Activated CD8-positive, alpha-beta T cell treated with anti-CD3 and anti-CD28 coated beads, Interleukin-2, amount 10 ng/mL, durations not matched to agents 7 days and 5 days (primary cell): ENCODE results near the gene PRKCZ. TPM values are rescaled to one million over a fixed set of nuclear protein-coding genes. Genes with fewer than 3 reads are reported as not detected.
A peak's percentile ranks its signal among the peaks of the same experiment; 100 is the strongest.

Source experiments
- ATAC-seq: fragments of 150-1000 bp; cut with Tn5 transposase; one replicate; pipeline ENCODE4 v1.10.0; 2021; ENCODE audit warnings: moderate library complexity
- CTCF ChIA-PET: fragments of 350-600 bp; sonication (Branson Sonifier 250); formaldehyde crosslinking; loops from one replicate; lab custom pipeline; 2021; ENCODE audit warnings: antibody characterized with exemption; lab: Charles Lee
- POLR2A ChIA-PET: fragments of 350-600 bp; sonication (Branson Sonifier 250); formaldehyde crosslinking; loops from one replicate; lab custom pipeline; 2021; ENCODE audit warnings: antibody characterized with exemption; lab: Charles Lee
- DNase-seq: peaks from one replicate; pipeline ENCODE4 v3.0.0-alpha.2; 2020
- H3K27ac Mint-ChIP-seq: one replicate; pipeline ENCODE4 v1.8.0; 2021; ENCODE audit warnings: mild to moderate bottlenecking, mixed read lengths
- H3K27me3 Mint-ChIP-seq: one replicate; pipeline ENCODE4 v1.8.0; 2021; ENCODE audit warnings: low read depth, mixed read lengths
- H3K36me3 Mint-ChIP-seq: one replicate; pipeline ENCODE4 v1.8.0; 2021; ENCODE audit warnings: low read depth, mixed read lengths
- H3K4me1 Mint-ChIP-seq: one replicate; pipeline ENCODE4 v1.8.0; 2021; ENCODE audit warnings: low read depth, mixed read lengths
- H3K4me3 Mint-ChIP-seq: one replicate; pipeline ENCODE4 v1.8.0; 2021; ENCODE audit warnings: mild to moderate bottlenecking, mixed read lengths
- H3K9me3 Mint-ChIP-seq: one replicate; pipeline ENCODE4 v1.8.0; 2022; ENCODE audit warnings: mixed read lengths; ENCODE audit not compliant: insufficient read depth
- total RNA-seq, 2 experiments: library from RNA; stranded (reverse); gene quantifications; one replicate each; pipeline ENCODE4 v1.2.3, GENCODE V29; 2021

PRKCZ gene
- total RNA-seq, 2 experiments from 2014 or later: 11.4 to 12.9 TPM

DNA sequence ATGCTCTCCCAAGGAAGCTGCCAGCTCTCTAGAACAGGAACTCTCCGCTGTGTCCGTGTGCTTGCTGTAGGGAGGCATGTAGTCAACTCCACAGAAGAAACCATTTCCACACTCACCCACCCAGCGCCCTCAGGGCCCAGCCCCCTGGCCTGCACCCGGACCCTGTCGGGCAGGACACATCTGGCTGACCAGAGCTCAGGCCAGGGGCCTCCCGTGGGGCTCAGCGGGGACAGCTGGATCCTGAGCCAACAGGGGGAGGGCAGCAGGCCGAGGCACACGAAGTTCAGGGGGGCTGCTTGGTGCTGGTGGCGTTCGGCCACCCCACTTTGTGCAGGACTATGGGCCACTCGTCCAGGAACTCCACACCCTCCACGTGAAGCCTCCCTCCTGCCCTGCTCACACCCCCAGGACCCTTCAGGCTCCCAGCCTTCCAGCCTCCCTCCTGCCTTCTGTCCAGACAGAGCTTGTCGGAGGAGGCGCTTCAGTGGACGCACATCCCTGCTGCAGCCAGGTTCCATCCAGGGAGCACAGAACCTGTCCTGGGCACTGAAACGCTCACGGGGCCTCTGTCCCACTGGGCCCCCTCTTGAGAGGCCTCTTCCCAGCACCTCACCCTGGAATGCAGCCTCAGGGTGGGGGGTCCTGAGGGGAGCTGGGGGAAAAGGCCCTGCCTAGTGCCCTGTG is 159.3 kb downstream of the PRKCZ start:
- DNase-seq (peak; percentile 19), ATAC-seq (no peak)
- H3K4me1 Mint-ChIP-seq: peaks cover 21% of the 10 kb centered on the region
- no peaks in the 10 kb centered on the region for H3K36me3 Mint-ChIP-seq
- H3K4me3 Mint-ChIP-seq: no peak overlapping the region
- ChIA-PET CTCF (interaction anchor here (1.1 kb wide), 1 partner anchor 14 kb away, joined by 4 read pairs; the partner anchor contains the start of gene FAAP20), POLR2A (interaction anchor here (0.8 to 1.3 kb wide), 2 partner anchors 15 to 338 kb away, joined by 3 read pairs; no protein-coding TSS in a partner anchor)
- H3K27me3 Mint-ChIP-seq: no peaks in the 10 kb centered on the region
- no peak overlapping the region for H3K27ac Mint-ChIP-seq
- no peaks in the 10 kb centered on the region for H3K9me3 Mint-ChIP-seq

DNA sequence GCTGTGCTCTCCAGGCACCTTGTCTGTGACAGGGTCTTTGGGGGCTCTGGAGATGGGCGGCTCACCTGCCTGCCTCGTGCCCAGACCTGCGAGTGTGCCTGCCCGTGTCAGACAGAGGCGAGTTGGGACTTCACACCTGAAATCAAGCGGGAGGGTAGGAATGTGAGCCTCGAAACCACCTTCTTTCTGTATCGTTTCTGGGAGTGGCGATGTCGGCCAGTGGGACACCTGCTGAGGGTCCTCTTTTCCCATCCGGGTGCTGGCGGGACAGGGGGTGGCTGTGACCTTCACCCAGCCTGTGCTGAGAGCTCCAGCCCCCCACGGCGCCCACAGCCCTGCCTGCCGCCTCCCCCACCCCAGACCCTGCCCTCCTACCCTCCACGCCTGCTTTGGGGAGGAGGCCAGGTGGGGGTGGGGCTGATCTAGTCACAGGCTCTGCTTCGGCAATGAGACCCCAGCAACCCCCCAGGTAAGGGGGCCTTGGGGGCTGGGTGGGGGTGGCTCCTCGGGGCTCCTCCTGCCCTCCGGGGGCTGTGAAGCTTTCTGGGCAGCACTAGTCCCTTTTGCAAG is 160.0 kb downstream of the PRKCZ start:
- Mint-ChIP-seq H3K27ac (no peak overlapping the region), H3K4me1 (peaks cover 20% of the 10 kb centered on the region), H3K36me3 (no peaks in the 10 kb centered on the region), H3K4me3 (no peak overlapping the region), H3K27me3 (no peaks in the 10 kb centered on the region), H3K9me3 (no peaks in the 10 kb centered on the region)
- ChIA-PET POLR2A (interaction anchor here (0.8 to 1.3 kb wide), 2 partner anchors 15 to 337 kb away, joined by 3 read pairs; no protein-coding TSS in a partner anchor), CTCF (no interaction called here)
- ATAC-seq (no peak), DNase-seq (peak; percentile 19)

DNA sequence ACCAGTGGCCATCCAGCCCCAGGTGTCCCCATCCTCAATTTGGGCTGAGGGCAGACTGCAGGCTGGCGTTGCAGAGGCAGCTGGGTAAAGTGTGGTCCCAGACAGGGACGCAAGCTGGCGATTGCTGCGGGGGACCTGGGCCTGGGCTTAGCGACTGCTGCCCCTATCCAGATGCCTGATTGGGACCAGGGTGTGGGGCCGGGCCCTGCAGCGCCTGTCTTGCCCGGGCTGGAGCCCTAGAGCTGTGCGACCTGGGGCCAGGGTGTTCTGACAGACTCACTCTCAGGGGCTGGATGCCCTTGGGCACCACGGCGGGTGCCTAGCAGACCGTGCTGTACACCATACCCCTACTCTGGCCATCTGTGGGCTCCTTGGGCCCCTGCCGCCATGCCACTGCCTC is 160.6 kb downstream of the PRKCZ start:
- no peak overlapping the region for H3K4me3 Mint-ChIP-seq
- ChIA-PET CTCF (no interaction called here), POLR2A (interaction anchor here (1.3 kb wide), 1 partner anchor 16 kb away, joined by 3 read pairs; no protein-coding TSS in a partner anchor)
- H3K9me3 Mint-ChIP-seq: no peaks in the 10 kb centered on the region
- H3K27ac Mint-ChIP-seq: no peak overlapping the region
- H3K4me1 Mint-ChIP-seq: peaks cover 19% of the 10 kb centered on the region
- no peak for ATAC-seq
- H3K36me3 Mint-ChIP-seq: no peaks in the 10 kb centered on the region
- peak; percentile 23 for DNase-seq
- no peaks in the 10 kb centered on the region for H3K27me3 Mint-ChIP-seq

DNA sequence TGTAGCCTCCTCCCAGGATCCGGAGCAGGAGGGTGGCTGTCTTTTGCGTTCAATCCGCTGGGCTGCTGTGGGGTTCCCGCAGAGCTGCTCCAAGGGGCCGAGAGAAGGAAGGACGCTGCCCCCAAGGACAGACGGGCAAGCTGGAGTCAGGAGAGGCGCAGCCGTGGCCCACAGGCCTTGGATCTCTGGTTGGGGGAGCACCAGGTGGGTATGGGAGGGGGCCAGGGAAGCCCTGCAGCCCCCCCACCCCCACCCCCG is 162.0 kb downstream of the PRKCZ start:
- DNase-seq (no peak), ATAC-seq (no peak)
- Mint-ChIP-seq H3K36me3 (no peaks in the 10 kb centered on the region), H3K27me3 (no peaks in the 10 kb centered on the region), H3K4me3 (no peak overlapping the region), H3K4me1 (peaks cover 17% of the 10 kb centered on the region), H3K9me3 (no peaks in the 10 kb centered on the region), H3K27ac (no peak overlapping the region)
- ChIA-PET POLR2A (interaction anchor here (0.6 to 1.0 kb wide), 3 partner anchors 16 to 335 kb away, joined by 3 to 5 read pairs (median 3); no protein-coding TSS in a partner anchor), CTCF (interaction anchor here (0.6 to 1.2 kb wide), 3 partner anchors 17 to 170 kb away, joined by 3 to 5 read pairs (median 3); partner anchors contain the start of gene FAAP20)

DNA sequence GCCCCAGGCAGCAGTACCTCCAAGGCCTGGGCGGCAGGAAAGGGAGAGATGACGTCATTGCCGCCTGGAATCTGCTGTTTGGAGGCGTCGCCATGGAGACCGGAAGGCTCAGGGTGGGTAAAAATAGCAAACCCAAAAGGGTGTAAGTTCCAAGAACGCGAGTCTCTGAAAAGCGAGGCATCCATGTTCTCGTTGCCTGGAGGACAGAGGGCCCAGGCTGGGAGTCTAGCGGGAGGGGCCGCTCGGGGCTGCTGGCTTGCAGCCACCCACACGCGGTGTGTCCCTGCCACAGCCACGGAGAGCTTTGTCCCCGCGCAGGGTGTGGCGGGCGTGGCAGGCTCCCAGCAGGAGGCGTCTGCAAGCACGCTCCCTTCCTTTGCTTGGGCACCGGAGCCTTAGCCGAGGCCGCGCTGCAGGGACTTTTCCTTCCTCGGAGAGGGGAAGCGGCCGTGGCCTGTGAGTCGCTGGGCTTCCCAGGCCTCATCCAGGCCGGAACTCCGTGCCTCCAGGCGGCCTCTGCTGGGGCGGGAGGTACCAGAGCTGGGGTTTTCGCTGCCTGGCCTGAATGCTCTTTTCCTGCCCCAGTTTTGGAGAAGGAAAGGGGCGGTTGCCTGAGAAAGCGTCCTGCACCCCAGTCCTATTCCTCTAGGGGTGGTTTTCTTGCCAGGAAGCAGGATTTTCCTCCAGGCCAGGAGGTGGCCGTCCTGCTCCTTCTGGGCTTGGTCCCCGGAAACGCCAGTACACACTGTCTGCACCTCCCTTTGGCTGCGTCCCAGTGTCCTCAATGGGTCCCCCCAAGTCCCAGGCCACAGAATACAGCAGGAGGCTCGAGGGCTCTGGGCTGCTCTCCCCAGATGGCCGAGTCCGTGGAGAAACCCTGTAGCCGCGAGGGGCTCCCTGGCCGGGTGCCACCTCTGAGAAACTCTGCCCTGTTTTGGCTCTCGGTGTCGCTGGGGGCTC is 162.6 kb downstream of the PRKCZ start:
- H3K4me3 Mint-ChIP-seq: peak overlapping the region; percentile 25
- ATAC-seq: peak; percentile 84
- CTCF ChIA-PET: interaction anchor here (0.6 to 1.2 kb wide), 3 partner anchors 18 to 169 kb away, joined by 3 to 5 read pairs (median 3); partner anchors contain the start of gene FAAP20

DNA sequence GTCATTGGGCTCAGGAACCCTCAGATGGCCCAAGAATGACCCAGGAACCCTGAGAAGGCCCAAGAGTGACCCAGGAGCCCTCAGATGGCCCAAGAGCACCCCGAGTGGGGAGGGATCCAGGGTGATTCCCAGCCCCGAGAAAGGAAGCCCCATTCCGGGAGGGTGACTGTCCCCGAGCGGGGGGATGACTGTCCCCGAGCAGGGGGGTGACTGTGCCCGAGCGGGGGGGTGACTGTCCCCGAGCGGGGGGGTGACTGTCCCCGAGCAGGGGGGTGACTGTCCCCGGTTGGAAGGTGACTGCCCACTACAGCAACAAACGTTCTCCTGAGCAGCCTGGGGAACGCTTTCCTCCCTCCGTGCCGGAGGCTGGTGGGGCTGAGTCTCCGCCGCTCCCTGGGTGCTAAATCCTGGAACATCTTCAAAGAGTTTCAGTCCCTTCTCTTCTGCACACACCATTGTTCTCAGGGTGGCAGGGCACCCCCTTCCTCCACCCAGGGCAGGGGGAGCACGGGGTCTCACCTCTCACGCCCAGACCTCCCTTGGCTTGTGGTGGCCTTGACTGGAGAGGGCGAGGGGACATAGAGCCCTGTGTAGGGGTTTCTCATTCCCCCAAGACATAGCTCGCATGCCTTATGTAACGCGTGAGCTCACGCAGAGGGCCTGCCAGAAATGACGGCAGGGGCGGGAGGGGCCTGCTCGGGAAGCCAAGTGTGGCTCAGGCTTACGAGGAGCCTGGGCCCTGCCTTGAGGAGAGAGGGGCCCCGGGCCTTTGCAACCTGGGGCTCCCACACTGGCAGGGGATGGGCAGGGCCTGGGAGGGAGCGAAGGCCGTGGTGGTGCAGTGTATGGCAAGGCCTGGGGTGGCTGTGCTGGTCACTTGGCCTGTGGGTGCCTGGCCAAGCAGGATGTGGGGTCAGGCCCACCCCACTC is 163.6 kb downstream of the PRKCZ start:
- H3K4me1 Mint-ChIP-seq: peaks cover 17% of the 10 kb centered on the region
- H3K27ac Mint-ChIP-seq: no peak overlapping the region
- POLR2A ChIA-PET: no interaction called here
- no peaks in the 10 kb centered on the region for H3K9me3 Mint-ChIP-seq
- DNase-seq (no peak), ATAC-seq (no peak)
- peaks cover 4% of the 10 kb centered on the region for H3K27me3 Mint-ChIP-seq
- H3K4me3 Mint-ChIP-seq: no peak overlapping the region
- CTCF ChIA-PET: no interaction called here
- no peaks in the 10 kb centered on the region for H3K36me3 Mint-ChIP-seq

More for the DNA sequence above, 162.6 kb downstream of the PRKCZ start:
- DNase-seq: peak; percentile 79
- H3K27ac Mint-ChIP-seq: peak overlapping the region; percentile 25
- POLR2A ChIA-PET: interaction anchor here (0.6 to 1.0 kb wide), 3 partner anchors 16 to 335 kb away, joined by 3 to 5 read pairs (median 3); no protein-coding TSS in a partner anchor
- H3K36me3 Mint-ChIP-seq: no peaks in the 10 kb centered on the region
- H3K9me3 Mint-ChIP-seq: no peaks in the 10 kb centered on the region
- peaks cover 17% of the 10 kb centered on the region for H3K4me1 Mint-ChIP-seq
- no peaks in the 10 kb centered on the region for H3K27me3 Mint-ChIP-seq

DNA sequence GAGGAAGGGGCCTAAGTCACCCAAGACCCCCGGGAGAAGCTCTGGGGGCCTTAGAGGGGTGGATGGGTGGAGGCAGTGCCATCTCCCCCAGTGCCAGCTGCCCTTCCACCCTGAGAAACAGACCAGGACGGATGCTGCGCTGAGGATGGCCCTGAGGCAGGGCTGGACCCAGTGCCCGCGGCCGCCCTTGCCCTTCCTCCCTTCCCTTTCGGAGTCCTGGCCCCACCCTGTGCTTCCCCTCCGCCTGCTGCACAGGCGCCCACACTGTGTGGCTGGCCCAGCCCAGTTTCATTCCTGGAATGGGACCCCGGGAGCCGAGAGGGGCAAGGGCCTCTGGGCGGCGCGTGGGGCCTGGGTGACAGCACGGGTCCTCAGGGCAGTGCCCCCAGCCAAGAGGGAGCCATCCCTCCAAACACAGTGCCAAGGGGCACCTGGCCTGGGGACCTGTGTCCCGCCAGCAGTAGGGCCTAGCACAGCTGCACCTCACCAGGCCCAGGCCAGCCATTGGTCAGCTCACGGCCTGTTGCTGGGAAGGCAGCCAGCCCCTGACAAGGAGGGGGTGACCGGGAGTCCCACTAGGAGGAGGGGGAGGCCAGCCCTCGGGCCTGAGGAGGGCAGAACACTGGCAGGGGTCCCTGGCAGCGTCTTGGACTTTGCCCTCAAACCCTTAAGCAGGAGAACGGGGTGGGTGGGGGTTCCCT is 164.5 kb downstream of the PRKCZ start:
- peaks cover 8% of the 10 kb centered on the region for H3K27me3 Mint-ChIP-seq
- ATAC-seq (no peak), DNase-seq (no peak)
- no peak overlapping the region for H3K27ac Mint-ChIP-seq
- H3K4me1 Mint-ChIP-seq: peaks cover 17% of the 10 kb centered on the region
- ChIA-PET POLR2A (no interaction called here), CTCF (no interaction called here)
- no peaks in the 10 kb centered on the region for H3K36me3 Mint-ChIP-seq
- no peak overlapping the region for H3K4me3 Mint-ChIP-seq
- no peaks in the 10 kb centered on the region for H3K9me3 Mint-ChIP-seq

DNA sequence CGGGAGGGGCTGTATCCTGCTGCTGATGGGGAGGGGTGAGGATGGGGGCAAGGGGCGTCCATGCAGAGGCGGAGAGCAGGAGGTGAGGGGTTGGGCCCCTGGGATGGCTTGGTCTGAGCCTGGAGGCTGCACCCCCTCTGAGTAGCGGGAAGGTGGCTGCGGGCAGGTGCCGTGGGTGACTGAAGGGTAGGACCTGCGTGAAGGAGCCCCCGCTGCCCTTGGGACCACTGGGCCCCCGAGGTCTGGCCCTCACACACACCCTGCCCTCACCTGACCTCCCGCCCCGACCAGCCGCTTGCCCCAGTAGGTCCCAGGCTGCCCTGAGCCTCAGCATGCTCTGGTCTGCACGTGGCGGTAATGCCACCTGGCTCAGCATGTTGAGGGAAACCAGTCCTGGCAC is 165.1 kb downstream of the PRKCZ start:
- Mint-ChIP-seq H3K4me1 (peaks cover 17% of the 10 kb centered on the region), H3K4me3 (no peak overlapping the region), H3K27ac (no peak overlapping the region), H3K36me3 (no peaks in the 10 kb centered on the region), H3K9me3 (no peaks in the 10 kb centered on the region), H3K27me3 (peaks cover 8% of the 10 kb centered on the region)
- DNase-seq: no peak
- ChIA-PET CTCF (no interaction called here), POLR2A (no interaction called here)
- ATAC-seq: no peak

DNA sequence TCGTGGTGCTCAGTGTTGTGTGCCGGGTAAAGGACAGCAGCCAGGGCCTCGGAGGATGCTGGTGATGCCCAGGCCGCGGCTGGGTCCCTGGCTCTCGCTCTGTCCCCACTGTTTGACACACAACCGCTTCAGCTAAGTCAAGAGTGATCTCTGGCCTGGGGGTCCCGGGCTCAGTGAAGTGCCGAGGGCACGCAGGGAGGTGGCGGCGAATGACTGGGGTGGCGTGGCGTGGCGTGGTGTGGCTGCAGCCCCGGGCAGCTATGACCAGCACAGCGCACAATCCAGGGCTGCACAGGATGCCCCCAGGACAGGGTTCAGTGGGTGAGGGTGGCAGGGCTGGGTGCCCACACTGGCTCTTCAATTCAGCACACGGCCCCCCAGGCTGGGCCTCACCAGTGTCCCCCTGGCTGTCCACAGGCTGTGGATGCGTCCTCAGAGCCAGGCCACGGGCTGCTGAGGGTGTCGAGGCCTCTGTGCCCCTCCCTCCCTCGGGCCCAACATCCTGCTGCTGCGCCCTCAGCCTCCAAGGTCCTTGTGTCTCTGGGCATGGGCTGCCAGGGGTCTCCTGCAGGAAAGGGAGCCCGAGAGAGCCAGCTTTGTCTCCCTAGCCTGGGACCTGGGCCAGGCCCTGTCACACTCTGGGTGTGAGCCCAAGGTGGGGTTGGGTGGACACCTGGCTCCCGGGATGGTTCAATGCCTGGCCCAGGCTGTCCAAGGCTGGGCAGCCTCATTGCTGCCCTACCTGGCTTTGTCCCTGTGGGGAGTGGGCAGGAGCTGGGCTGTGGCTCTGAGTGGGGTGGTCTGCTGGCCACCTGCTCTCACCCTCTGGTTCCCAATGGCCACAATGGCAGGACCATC is 165.9 kb downstream of the PRKCZ start:
- H3K27ac Mint-ChIP-seq: no peak overlapping the region
- no peak overlapping the region for H3K4me3 Mint-ChIP-seq
- H3K4me1 Mint-ChIP-seq: peaks cover 17% of the 10 kb centered on the region
- ChIA-PET CTCF (no interaction called here), POLR2A (no interaction called here)
- H3K27me3 Mint-ChIP-seq: peaks cover 13% of the 10 kb centered on the region
- no peak for DNase-seq
- no peak for ATAC-seq
- no peaks in the 10 kb centered on the region for H3K36me3 Mint-ChIP-seq
- H3K9me3 Mint-ChIP-seq: no peaks in the 10 kb centered on the region

DNA sequence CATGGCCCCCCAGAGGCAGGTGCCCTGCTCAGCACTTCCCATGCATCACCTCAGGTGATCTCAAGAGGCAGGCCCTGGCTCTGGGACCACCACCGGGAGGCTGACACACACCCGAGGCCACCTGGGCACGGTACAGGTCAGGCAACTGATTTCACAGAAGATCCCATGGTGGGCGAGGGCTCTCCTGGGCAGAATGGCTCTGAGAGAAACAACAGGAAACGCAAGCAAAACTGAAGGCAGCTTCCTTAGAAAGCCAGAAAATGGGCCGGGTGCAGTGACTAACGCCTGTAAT is 166.5 kb downstream of the PRKCZ start:
- H3K4me1 Mint-ChIP-seq: peaks cover 17% of the 10 kb centered on the region
- peaks cover 17% of the 10 kb centered on the region for H3K27me3 Mint-ChIP-seq
- no peak overlapping the region for H3K27ac Mint-ChIP-seq
- CTCF ChIA-PET: no interaction called here
- DNase-seq (no peak), ATAC-seq (no peak)
- no peaks in the 10 kb centered on the region for H3K36me3 Mint-ChIP-seq
- POLR2A ChIA-PET: no interaction called here
- no peak overlapping the region for H3K4me3 Mint-ChIP-seq
- H3K9me3 Mint-ChIP-seq: no peaks in the 10 kb centered on the region
